Left forelimb (tissue), 1 donor: Measurements from ENCODE around the gene TMEM187.

Experiments
- DNase-seq: peaks from one replicate; pipeline ENCODE4 v3.0.0-alpha.2; 2018; ENCODE audit warnings: low spot score

Gene TMEM187

GRCh38 chrX:154002215-154002719 is 29.7 kb downstream of the TMEM187 start:
- DNase-seq: no peak

GRCh38 chrX:154004315-154004714 is 31.8 kb downstream of the TMEM187 start:
- DNase-seq: no peak

- DNase-seq: no peak
Measured at GRCh38 chrX:154006947-154007346, 34.4 kb downstream of the TMEM187 start.

- no peak for DNase-seq
Measured at GRCh38 chrX:154008521-154008920, 36.0 kb downstream of the TMEM187 start.

- no peak for DNase-seq
Measured at GRCh38 chrX:154010330-154011087, 38.0 kb downstream of the TMEM187 start.

GRCh38 chrX:154011376-154012335 is 39.1 kb downstream of the TMEM187 start:
- DNase-seq: no peak

- DNase-seq: no peak
Measured at GRCh38 chrX:154012336-154012991, 39.9 kb downstream of the TMEM187 start.

- DNase-seq: no peak
Measured at GRCh38 chrX:154013001-154013421, 40.5 kb downstream of the TMEM187 start.

- DNase-seq: peak; percentile 68
Measured at GRCh38 chrX:154013614-154014360, 41.2 kb downstream of the TMEM187 start.

GRCh38 chrX:154014429-154015380 is 42.2 kb downstream of the TMEM187 start:
- DNase-seq: no peak

GRCh38 chrX:154015581-154016264 is 43.2 kb downstream of the TMEM187 start:
- DNase-seq: no peak

GRCh38 chrX:154016366-154017076 is 44.0 kb downstream of the TMEM187 start:
- no peak for DNase-seq

GRCh38 chrX:154017766-154018517 is 45.4 kb downstream of the TMEM187 start:
- no peak for DNase-seq

GRCh38 chrX:154018518-154019060 is 46.0 kb downstream of the TMEM187 start:
- DNase-seq: no peak

- DNase-seq: no peak
Measured at GRCh38 chrX:154019061-154019621, 46.6 kb downstream of the TMEM187 start.

- DNase-seq: peak; percentile 73
Measured at GRCh38 chrX:154019633-154020528, 47.3 kb downstream of the TMEM187 start, which contains the start of gene IRAK1. Gene IRAK1, minus strand, starts transcription at chrX:154019902. Its CDS starts 90 bp downstream, at chrX:154019812.
